DMS 273 treated with DMSO at 0.1 percent for 48 hours (cell line): ENCODE results near the gene KRTAP10-10.
"Not testable (repeated sequence)": the region's sequence is repeated elsewhere in the genome, so short reads cannot be mapped to it uniquely, and the experiment has no call there.

Experiments
- DNase-seq: peaks from one replicate; lab custom pipeline; 2025; lab: John Stamatoyannopoulos, UW

KRTAP10-10 gene, protein sequence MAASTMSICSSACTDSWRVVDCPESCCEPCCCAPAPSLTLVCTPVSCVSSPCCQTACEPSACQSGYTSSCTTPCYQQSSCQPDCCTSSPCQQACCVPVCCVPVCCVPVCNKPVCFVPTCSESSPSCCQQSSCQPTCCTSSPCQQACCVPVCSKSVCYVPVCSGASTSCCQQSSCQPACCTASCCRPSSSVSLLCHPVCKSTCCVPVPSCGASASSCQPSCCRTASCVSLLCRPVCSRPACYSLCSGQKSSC

DNA sequence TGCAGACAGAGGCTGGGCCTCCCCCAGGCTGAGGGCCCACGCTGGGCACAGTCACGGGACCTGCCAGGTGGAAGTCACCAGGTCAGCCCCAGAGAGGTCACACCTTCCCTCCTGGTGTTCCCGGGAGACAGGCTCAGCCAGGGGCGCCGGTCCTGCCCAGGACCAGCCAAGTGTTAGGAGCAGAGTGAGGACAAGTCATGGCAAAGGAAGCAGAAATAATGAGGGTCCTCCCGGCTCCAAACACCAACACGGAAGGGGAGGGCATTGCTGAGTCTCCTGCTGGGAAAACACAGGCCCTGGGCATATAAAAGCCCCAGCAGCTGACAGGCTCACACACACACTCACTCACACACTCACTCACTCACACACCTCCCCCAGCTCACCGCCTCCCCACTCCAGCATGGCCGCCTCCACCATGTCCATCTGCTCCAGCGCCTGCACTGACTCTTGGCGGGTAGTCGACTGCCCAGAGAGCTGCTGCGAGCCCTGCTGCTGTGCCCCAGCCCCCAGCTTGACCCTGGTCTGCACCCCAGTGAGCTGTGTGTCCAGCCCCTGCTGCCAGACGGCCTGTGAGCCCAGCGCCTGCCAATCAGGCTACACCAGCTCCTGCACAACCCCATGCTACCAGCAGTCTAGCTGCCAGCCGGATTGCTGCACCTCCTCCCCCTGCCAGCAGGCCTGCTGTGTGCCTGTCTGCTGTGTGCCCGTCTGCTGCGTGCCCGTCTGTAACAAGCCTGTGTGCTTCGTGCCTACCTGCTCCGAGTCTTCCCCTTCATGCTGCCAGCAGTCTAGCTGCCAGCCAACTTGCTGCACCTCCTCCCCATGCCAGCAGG, at the start of gene KRTAP10-10:
Gene KRTAP10-10 (plus strand): TSS at position 339 of the 833 bp plus-strand sequence. CDS start 62 bp downstream, at position 401.
- peak; percentile 51 for DNase-seq

DNA sequence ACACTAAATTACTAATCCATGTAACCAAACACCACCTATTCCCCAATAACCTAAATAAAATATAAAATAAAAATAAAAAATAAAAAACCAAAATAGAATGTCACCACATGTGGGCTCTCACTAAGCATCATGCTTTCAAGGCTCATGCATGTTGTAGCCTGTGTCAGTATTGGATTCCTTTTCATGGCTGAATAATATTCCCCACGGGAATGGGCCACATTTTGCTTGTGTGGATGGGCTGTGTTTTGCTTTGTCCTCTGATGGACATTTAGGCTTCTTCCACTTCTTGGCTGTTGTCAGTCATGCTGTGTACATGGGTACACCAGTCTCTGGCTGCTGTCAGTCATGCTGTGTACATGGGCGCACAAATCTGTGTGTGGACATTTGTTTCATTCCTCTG, 48.1 kb upstream of the KRTAP10-10 start:
- DNase-seq = no peak

- DNase-seq = no peak
These were observed 47.4 kb upstream of the KRTAP10-10 start for GRCh38 chr21:44589586-44590305.

DNA sequence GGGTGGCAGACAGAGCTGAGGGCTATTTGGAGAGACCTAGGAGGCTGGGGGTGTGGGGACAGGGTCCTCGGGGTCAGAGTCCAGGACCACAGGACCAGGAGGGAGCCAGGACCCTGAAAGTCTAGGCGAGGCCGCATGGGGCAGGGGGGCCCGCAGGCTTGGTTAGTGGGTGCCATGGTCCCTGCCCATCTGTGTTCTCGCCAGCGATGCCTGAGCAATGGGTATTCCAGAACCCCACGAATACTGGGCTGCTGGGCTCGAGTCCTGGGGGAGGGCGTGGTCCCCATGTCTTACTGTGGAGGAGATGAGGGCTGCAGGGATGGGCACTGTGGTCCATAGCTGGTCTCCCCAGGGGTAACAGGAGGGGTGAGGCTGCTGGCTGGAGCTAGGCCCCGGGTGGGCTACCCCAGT, 46.8 kb upstream of the KRTAP10-10 start:
- no peak for DNase-seq

DNA sequence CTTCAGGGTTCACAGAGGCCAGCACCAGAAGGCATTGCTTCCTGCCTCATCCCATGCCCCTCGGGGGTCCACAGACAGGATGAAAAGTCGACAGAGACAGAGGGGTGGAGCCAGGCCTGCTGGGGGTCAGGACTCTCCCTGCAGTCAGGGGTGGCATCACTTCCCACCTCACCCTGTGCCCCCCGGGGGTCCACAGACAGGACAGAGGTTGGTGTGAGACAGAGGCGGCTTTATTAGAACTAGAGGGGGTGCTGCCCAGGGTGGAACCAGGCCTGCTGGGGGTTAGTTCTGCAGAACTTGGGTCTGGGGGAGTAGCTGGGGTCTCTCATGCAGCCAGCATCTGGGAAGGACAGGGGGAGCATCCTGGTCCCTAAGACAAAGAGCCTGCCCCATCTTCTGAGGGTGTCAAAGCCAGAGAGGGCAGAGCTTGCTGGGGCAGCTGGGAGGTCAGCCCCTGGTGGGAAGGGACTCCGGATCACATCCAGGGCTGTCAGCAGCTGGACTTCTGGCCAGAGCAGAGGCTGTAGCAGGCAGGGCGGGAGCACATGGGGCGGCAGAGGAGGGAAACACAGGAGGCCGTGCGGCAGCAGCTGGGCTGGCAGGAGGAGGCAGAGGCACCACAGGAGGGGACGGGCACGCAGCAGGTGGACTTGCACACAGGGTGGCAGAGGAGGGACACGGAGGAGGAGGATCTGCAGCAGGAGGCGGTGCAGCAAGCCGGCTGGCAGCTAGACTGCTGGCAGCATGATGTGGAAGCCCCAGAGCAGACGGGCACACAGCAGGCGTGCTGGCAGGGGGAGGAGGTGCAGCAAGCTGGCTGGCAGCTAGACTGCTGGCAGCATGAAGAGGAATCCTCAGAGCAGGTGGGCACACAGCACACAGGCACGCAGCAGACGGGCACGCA, 46.0 kb upstream of the KRTAP10-10 start:
- peak; percentile 84 for DNase-seq

GRCh38 chr21:44591801-44592130, 45.4 kb upstream of the KRTAP10-10 start:
- DNase-seq = peak; percentile 78

DNA sequence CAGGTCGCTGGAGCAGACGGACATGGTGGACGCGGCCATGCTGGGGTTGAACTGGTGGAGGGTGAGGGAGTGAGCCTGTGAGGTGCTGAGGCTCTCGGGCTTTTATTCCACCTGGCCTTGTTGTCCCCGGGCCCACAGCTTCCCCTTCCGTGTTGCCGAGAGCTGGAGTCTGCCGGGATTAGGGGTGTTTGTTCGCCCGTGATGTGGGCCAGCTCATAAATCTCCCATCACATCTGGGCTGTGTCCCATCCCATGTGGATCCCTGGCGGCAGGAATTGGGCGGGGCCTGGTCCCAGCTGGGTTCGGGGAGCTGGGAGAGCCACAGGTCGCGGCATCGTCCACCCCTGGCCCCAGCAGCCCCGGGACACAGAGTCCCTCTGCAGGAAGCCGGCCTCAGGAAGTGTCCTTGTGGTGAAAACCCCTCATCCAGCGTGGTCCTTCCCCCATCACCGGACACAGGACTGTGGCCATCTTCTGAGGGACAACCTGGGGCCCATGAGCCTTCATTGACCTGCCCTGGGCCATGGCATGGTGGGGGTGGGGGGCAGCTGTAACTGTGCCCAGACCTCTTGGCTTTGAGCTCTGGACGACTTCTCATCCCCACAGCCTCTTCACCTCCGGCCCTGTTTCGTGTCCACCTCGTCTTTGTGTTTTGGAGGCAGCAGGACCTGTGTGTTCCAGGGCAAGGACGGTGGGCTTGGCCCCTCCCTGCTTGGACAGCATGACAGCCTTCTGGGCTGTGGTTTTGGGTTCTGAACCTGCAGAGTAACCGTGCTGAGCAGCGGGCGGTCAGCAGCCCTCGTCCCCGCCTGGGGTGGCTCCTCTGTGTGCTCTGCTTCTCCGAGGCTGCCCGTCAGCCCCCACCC, 44.5 kb upstream of the KRTAP10-10 start, which contains the start of gene KRTAP10-6:
Gene KRTAP10-6 (minus strand): TSS at position 60 of the 866 bp plus-strand sequence. CDS start 21 bp downstream, at position 39.
- no peak for DNase-seq

DNA sequence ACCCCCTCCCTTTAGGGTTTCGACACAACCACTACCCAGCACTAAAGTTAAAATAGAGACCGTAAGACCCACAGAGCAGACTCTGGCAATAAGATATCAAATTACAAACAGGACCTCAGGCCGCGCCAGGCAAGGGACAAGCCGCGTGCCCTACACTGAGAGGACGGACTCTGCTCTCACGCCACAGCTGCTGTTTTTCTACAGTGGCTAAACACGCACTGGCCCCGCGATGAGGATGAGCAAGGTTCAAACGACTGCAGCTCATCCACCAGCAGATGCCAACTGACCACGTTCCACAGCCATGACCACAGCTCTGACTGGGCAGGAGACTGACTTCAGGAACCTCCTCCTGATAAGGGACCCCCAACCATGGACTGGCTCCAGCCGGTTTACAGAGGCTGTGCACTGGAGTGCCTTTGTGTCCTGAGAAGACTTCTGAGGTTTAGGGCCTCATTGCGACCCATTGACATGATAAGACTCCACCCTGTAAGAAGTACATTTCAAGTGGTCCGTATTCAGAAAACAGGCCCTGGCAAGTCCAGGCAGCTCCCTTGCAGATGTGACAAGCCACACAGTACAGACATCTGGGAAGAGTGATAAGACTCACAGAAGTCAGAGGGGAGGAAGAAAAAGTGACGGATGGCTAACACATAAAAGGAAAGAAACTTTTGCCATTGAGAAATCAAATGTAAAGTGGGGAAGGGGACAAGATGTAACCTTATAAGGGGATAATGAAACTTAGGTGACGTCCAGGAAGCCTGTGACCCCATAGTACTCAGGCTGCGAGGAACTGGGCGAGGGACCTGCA, 43.4 kb upstream of the KRTAP10-10 start:
- no peak for DNase-seq

- DNase-seq = no peak
These were observed 42.7 kb upstream of the KRTAP10-10 start for GRCh38 chr21:44594406-44594916.

DNA sequence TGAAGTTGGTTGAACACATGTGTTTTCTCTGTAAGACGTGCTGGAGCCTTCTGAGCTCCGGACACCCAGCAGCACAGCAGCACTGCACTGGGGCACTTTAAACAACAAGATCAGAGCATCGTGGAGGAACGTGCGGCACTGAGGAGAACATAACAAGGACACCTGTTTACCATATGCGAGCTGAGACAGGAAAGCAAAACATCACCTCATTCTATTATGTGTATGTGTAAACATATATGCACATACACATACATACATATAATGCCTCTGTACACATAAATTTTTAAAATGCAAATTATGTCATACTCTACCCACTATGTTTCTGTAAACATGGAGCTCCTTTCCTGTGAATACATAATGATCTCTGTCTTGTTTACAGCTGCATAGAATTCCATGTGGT, 41.6 kb upstream of the KRTAP10-10 start:
- no peak for DNase-seq

DNA sequence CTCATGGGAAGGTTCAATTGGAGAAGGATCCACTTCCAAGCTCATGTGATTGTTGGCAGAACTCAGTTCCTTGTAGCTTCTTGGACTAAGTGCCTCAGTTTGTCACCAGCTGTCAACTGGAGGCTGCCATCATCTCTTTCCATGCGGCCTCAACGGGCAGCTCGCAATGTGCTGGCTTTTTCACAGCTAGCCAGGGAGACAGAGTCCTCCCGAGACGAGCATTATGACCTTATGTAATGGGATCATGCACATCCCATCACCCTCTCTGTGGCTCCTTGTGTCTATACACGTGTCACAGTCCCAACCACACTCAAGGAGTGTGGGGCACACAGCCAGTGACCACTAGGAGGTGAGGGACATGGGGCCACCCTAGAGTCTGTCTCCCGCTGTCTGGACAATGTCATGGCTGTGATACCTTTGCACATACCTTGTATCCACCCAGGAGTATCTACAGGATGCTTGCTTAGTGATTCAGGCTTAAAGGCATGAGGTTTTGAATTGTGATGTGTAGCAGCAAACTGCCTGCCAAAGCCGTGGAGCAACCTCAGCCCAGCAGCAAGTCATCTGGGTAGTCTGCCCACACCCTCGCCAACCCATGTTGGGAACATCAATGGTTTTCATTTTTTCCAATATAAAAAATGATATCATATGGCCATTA, 41.0 kb upstream of the KRTAP10-10 start:
- no peak for DNase-seq

GRCh38 chr21:44598061-44598460, 39.1 kb upstream of the KRTAP10-10 start:
- DNase-seq = no peak

DNA sequence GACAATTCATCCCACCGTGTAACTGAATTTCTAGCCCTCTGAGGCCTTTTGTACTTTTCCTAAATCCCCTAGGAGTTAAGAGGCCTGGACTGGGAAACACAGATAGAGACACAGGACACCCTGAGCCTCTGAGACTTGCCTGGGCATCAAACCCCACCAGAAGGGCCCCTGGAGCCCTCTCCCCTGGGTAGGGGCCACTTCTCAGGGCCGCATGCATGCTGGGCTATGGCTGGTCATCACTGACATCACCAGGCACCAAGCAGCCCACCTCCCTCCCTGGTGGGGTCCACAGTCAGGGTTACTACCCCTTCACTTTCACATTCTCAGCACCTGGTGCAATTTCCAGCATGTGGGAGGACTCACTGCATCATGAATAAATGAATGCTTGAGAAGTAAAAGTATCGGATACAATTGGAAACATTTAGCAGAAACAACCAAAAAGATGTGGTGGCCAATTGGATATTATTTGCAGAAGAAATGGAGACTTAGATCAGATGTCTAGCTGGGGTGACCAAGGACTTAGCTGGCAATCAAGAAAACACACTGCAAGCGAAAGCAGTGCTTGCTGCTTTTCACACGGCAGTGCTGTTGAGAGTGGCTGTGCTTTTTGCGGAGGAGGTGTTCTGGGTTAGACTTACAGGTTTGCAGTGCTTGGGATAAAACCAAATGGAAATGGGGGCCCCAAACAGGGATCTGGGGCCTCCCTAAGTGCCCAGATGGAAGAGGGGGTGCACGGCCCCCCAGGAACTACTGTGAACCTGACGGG, 37.7 kb upstream of the KRTAP10-10 start:
- DNase-seq = no peak

DNA sequence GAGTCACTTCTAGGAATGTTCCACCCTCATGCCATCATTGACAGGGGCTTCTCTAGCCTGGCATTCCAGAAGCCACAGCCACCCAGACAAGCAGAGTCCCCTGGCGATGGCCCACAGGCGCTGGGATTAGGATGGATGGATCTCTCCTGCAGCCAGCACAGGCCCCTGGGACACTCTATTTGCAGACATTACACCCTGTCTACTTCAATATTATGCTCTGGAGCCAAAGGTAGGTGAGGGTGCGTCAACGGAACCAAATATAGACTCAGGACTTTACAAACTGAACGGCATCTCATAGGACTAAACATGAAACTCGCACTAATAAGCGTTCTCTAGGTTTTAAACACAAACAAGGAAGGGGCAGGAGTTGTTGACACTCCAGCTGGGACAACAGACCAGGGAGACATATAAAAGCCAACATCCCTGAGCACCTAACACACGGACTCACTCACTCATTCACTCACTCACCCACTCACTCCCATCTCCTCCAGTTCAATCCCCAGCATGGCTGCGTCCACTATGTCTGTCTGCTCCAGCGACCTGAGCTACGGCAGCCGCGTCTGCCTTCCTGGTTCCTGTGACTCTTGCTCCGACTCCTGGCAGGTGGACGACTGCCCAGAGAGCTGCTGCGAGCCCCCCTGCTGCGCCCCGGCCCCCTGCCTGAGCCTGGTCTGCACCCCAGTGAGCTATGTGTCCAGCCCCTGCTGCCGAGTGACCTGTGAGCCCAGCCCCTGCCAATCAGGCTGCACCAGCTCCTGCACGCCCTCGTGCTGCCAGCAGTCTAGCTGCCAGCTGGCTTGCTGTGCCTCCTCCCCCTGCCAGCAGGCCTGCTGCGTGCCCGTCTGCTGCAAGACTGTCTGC, 36.8 kb upstream of the KRTAP10-10 start, which contains the start of gene KRTAP10-7:
Gene KRTAP10-7 (plus strand): TSS at position 480 of the 861 bp plus-strand sequence. CDS start 25 bp downstream, at position 505.
- not testable (repeated sequence) for DNase-seq

DNA sequence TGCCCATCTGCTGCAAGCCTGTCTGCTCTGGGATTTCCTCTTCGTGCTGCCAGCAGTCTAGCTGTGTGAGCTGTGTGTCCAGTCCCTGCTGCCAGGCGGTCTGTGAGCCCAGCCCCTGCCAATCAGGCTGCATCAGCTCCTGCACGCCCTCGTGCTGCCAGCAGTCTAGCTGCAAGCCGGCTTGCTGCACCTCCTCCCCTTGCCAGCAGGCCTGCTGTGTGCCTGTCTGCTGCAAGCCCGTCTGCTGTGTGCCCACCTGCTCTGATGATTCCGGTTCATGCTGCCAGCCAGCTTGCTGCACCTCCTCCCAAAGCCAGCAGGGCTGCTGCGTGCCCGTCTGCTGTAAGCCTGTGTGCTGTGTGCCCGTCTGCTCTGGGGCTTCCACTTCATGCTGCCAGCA, 36.1 kb upstream of the KRTAP10-10 start:
- peak; percentile 32 for DNase-seq

- no peak for DNase-seq
These were observed 35.3 kb upstream of the KRTAP10-10 start for GRCh38 chr21:44601596-44602462.
